LNCaP clone FGC (cell line): Measurements from ENCODE around the gene CD59.
A peak's percentile ranks its signal among the peaks of the same experiment; 100 is the strongest.

Experiments used
- DNase-seq: peaks from one replicate; pipeline ENCODE4 v3.0.0-alpha.2; 2011; ENCODE audit warnings: low read depth
- H3K4me3 ChIP-seq: 2 replicates; pipeline ENCODE4 v1.5.1; 2011; ENCODE audit warnings: mild to moderate bottlenecking, low read depth, low read length, control low read depth
- TF ChIP-seq, protein P1 (sequence below): IDR thresholded peaks from 2 replicates; pipeline ENCODE4 v1.5.1; 2012; ENCODE audit warnings: mild to moderate bottlenecking; ENCODE audit not compliant: control insufficient read depth, insufficient read depth; ENCODE audit errors: extremely low read depth

The CD59 gene

DNA sequence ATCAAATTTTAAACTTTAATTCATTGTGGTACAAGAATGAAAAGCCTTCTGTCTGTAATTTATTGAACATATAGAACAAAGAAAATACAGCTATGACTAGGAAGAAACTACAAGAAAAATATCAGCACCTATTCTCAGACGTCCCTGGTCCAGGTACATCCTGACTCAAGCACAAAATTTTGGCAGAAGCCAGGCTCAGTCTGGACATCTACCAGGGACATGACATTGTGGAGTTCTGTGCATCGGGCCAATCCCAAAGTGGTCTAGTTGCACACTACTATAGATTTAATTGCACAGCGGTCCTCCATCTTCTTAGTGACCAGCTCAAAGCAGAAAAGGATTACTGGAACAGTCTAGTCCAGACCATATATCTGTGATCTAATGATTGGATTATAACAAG lies 15.7 kb upstream of the CD59 start:
- TF ChIP-seq, protein P1, sequence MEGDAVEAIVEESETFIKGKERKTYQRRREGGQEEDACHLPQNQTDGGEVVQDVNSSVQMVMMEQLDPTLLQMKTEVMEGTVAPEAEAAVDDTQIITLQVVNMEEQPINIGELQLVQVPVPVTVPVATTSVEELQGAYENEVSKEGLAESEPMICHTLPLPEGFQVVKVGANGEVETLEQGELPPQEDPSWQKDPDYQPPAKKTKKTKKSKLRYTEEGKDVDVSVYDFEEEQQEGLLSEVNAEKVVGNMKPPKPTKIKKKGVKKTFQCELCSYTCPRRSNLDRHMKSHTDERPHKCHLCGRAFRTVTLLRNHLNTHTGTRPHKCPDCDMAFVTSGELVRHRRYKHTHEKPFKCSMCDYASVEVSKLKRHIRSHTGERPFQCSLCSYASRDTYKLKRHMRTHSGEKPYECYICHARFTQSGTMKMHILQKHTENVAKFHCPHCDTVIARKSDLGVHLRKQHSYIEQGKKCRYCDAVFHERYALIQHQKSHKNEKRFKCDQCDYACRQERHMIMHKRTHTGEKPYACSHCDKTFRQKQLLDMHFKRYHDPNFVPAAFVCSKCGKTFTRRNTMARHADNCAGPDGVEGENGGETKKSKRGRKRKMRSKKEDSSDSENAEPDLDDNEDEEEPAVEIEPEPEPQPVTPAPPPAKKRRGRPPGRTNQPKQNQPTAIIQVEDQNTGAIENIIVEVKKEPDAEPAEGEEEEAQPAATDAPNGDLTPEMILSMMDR: no peak
- no peak overlapping the region for H3K4me3 ChIP-seq
- DNase-seq: no peak

- H3K4me3 ChIP-seq: no peak overlapping the region
- TF ChIP-seq, protein P1: no peak
- no peak for DNase-seq
Observed at GRCh38 chr11:33747979-33748378, 11.8 kb upstream of the CD59 start.

GRCh38 chr11:33743291-33743690 lies 7.1 kb upstream of the CD59 start:
- DNase-seq: no peak
- TF ChIP-seq, protein P1: no peak
- no peak overlapping the region for H3K4me3 ChIP-seq

DNA sequence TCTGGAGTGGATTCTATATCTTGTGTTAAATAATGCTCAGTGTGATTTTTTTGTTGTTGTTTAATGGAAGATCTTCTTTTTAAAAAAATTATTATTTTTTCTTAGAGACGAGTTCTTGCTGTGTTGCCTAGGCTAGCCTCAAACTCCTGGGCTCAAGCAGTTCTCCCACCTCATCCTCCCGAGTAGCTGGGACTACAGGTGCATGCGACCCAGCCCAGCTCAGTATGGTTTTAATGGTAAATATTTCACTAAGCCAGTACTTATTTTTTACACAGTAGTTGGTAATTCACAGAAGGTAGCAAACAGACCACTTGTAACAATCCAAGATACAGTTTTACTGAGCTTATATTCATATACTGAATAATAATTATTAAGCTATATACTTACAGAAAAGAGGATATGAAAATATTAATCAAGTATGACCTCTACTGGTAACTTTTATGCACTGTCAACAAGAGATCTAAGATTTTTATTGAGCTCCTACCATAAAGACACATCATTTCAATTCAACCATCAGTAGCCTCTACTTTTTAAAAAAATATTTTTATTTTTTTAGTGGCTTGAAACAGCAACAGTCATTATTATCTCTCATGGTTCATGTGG lies 6.1 kb upstream of the CD59 start:
- H3K4me3 ChIP-seq: no peak overlapping the region
- TF ChIP-seq, protein P1: peak; percentile 55
- no peak for DNase-seq

GRCh38 chr11:33741806-33742205 lies 5.6 kb upstream of the CD59 start:
- DNase-seq: no peak
- H3K4me3 ChIP-seq: no peak overlapping the region
- TF ChIP-seq, protein P1: no peak

DNA sequence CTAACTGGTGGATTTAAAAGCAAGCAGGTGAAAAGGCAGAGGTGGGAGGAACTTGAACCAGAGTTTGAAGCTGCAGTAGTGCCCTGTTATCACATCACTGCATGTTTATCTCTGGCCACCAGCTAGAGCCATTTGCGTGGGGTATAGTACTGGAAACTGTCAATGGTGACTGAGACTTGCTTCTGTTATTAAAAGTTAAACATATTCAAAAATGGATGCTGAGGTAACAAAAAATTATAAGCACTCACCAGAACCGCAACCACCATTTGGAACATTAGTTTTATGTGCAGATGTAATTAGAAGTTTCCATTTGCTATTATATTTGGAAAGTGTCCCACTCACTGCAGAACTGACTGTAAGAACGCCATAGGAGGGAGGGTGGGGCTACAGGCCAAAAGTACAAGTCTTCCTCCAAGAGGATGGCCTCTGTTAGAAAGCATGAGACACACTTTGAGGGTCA lies 1.2 kb upstream of the CD59 start:
- no peak for DNase-seq
- TF ChIP-seq, protein P1: no peak
- no peak overlapping the region for H3K4me3 ChIP-seq

DNA sequence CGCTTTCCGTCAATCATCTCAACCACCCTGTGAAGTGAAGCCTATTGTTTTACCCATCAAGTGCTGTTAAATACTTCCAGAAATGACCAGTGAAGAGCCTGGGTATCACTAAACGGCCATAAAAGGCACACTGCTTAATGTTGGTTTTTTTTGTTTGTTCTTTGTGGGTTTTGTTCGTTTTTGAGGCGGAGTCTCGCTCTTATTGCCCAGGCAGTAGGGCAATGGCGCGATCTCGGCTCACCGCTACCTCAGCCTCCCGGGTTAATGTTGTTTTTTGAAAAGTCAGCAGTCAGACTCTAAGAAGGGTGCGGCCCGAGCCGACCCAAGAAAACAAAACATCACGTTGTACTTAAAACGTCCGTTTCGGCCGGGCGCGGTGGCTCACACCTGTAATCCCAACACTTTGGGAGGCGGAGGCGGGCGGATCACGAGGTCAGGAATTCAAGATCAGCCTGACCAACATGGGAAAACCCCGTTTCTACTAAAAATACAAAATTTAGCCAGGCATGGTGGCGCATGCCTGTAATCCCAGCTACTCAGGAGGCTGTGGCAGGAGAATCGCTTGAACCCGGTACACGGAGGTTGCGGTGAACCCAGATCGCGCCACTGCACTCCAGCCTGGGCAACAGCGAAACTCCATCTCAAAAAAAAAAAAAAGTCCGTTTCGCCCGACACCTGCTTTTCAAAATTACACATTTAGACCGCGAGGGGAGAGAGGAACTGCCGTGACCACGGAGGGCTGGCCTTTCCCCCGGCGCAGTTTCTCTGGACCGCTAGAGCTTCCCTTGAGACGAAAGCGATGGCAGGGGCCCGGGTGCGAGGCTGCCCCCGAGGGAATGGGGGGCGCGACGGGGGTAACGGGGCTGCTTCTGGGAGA lies 714 bp downstream of the CD59 start:
- peak overlapping the region; percentile 79 for H3K4me3 ChIP-seq
- DNase-seq: no peak

More for the DNA sequence above, 714 bp downstream of the CD59 start:
- TF ChIP-seq, protein P1: 0 out of 2 replicates have a peak, but pooled peaks have one; percentile 3
